Spleen (tissue), 11 donors: Measurements from ENCODE around the gene CACNB1. TPM values are rescaled to one million over a fixed set of nuclear protein-coding genes. Genes with fewer than 3 reads are reported as not detected.
"Not testable (repeated sequence)": the region's sequence is repeated elsewhere in the genome, so short reads cannot be mapped to it uniquely, and the experiment has no call there.

ENCODE experiments used
- DNase-seq: peaks from one replicate; pipeline ENCODE4 v3.0.0-alpha.2; 2020
- H3K27ac ChIP-seq, 8 donors: fragments of 200-600 bp; sonication (generic) in 7 of 8; 1 replicate in 4 of 8; 2 replicates in 4 of 8; pipeline versions ENCODE4 v1.5.0 to v1.8.0; 2016 to 2021; ENCODE audit warnings: inconsistent platforms in 4 of 8, mild to moderate bottlenecking in 4 of 8, moderate library complexity in 1 of 8
- H3K27me3 ChIP-seq, 7 donors: fragments of 200-600 bp; sonication (generic) in 6 of 7; replicated peaks in 1 of 7; 1 replicate in 4 of 7; 2 replicates in 3 of 7; pipeline versions ENCODE4 v1.5.0 to v1.8.0; 2016 to 2021; ENCODE audit warnings: inconsistent platforms in 3 of 7, mild to moderate bottlenecking in 1 of 7
- H3K36me3 ChIP-seq, 6 donors: fragments of 200-600 bp; sonication (generic) in 5 of 6; 1 replicate in 4 of 6; 2 replicates in 2 of 6; pipeline versions ENCODE4 v1.5.0 to v1.8.0; 2016 to 2021; ENCODE audit warnings: inconsistent platforms in 2 of 6
- H3K4me1 ChIP-seq, 6 donors: fragments of 200-600 bp; sonication (generic) in 5 of 6; 1 replicate in 3 of 6; 2 replicates in 3 of 6; pipeline versions ENCODE4 v1.5.0 to v1.8.0; 2016 to 2021; ENCODE audit warnings: inconsistent platforms in 3 of 6
- H3K4me3 ChIP-seq, 8 donors: fragments of 200-600 bp; sonication (generic) in 7 of 8; 1 replicate in 4 of 8; 2 replicates in 4 of 8; pipeline versions ENCODE4 v1.5.0 to v1.8.0; 2016 to 2021; ENCODE audit warnings: inconsistent platforms in 4 of 8, mild to moderate bottlenecking in 4 of 8, moderate library complexity in 2 of 8
- H3K9me3 ChIP-seq, 8 donors: fragments of 200-600 bp; sonication (generic) in 7 of 8; 1 replicate in 4 of 8; 2 replicates in 4 of 8; pipeline versions ENCODE4 v1.5.0 to v1.8.0; 2016 to 2021; ENCODE audit warnings: inconsistent platforms in 4 of 8
- CTCF ChIP-seq, 11 experiments: fragments of 200-600 bp in 7 of 11; fragments of 450-650 bp in 4 of 11; sonication (generic) in 4 of 11; IDR thresholded peaks in 8 of 11; conservative IDR thresholded peaks in 3 of 11; 1 replicate in 7 of 11; 2 replicates in 4 of 11; pipeline versions ENCODE4 v1.4.0 to v1.8.0; 2016 to 2021; ENCODE audit warnings: antibody characterized with exemption in 11 of 11, inconsistent platforms in 4 of 11, mild to moderate bottlenecking in 1 of 11
- POLR2A ChIP-seq, 3 donors: fragments of 450-650 bp; IDR thresholded peaks; one replicate each; pipeline ENCODE4 v1.5.1; 2017; ENCODE audit warnings: antibody characterized with exemption in 3 of 3, mild to moderate bottlenecking in 1 of 3
- POLR2AphosphoS5 ChIP-seq, 3 donors: sonication (generic); formaldehyde crosslinking; IDR thresholded peaks; one replicate each; pipeline ENCODE4 v1.5.1; 2017; ENCODE audit warnings: antibody characterized with exemption in 3 of 3
- WGBS, 5 donors: extraction: QIAGEN DNeasy Blood & Tissue Kit in 3 of 5; methylation state at CpG; one replicate each; pipeline versions ENCODE4 v1.1.5 to v1.1.7; 2013 to 2018; 5-methylcytosine and 5-hydroxymethylcytosine counted together
- intact Hi-C: fragments of 100-400 bp; cut with DNase I; formaldehyde crosslinking; loops from one replicate; pipeline ENCODE4 v1.15.0; 2023; ENCODE audit warnings: low total_unique reads
- polyA plus RNA-seq, 3 donors: library from polyadenylated mRNA; stranded (reverse); fragments of 200-250 nt; gene quantifications; one replicate each; pipeline ENCODE4 v1.2.1, GENCODE V29; 2013
- total RNA-seq, 7 donors: library from RNA; depleted of rRNA in 3 of 7; stranded (reverse); fragments of >200 nt in 3 of 7; fragmentation: NEBNext Ultra II Directional in 4 of 7; extraction: Animal tissue kit (Norgen Biotek cat#: 25700) in 4 of 7; gene quantifications; one replicate each; pipeline versions ENCODE4 v1.1.0 to v1.2.1, GENCODE V29; 2016 to 2021
- donor health status: healthy with polysubstance abuse.
- donor health status: DM: no; HTN: no; CAD: no; lungs with moderate emphysema.
- donor health status: DM: no; HTN: no; CAD: no.
- donor health status: Bipolar disorder and iron deficiency.
- donor health status: healthy.
- donor health status: DM: no; HTN: no; CAD: no.
- donor health status: DM: yes; HTN: yes; CAD: no.

Gene CACNB1
- total and polyA plus RNA-seq, 10 donors: 2.0 to 11.9 (median 6.7) TPM

GRCh38 chr17:39132192-39132610 lies 65.3 kb downstream of the CACNB1 start:
- WGBS, 5 donors: 84 to 93% (median 87%) methylated on average over 7 of the region's 7 CpGs
- no peak for DNase-seq

GRCh38 chr17:39131616-39132015 lies 65.9 kb downstream of the CACNB1 start:
- Histone ChIP-seq H3K27me3 (no peaks in the 10 kb centered on the region), H3K36me3 (no peaks in the 10 kb centered on the region), H3K4me3 (no peak overlapping the region), H3K4me1 (no peaks in the 10 kb centered on the region), H3K9me3 (no peaks in the 10 kb centered on the region), H3K27ac (no peak overlapping the region)
- intact Hi-C loops: no loop called here
- WGBS, 5 donors: 72 to 81% (median 77%) methylated on average over 6 of the region's 6 CpGs
- TF ChIP-seq POLR2AphosphoS5 (IDR thresholded peaks at IDR 0.05) (no peak), CTCF (IDR thresholded peaks at IDR 0.05 in 8 of 11, conservative IDR thresholded peaks at IDR 0.05 in 3 of 11) (no peak), POLR2A (IDR thresholded peaks at IDR 0.05) (no peak)
- no peak for DNase-seq

More at GRCh38 chr17:39132192-39132610, 65.3 kb downstream of the CACNB1 start:
- no peaks in the 10 kb centered on the region for H3K27me3 ChIP-seq
- H3K9me3 ChIP-seq: no peaks in the 10 kb centered on the region
- H3K4me1 ChIP-seq: no peaks in the 10 kb centered on the region
- TF ChIP-seq POLR2A (IDR thresholded peaks at IDR 0.05): no peak
- no peak for TF ChIP-seq CTCF (IDR thresholded peaks at IDR 0.05 in 8 of 11, conservative IDR thresholded peaks at IDR 0.05 in 3 of 11)
- no peak for TF ChIP-seq POLR2AphosphoS5 (IDR thresholded peaks at IDR 0.05)
- no peak overlapping the region for H3K27ac ChIP-seq
- no peaks in the 10 kb centered on the region for H3K36me3 ChIP-seq
- H3K4me3 ChIP-seq: no peak overlapping the region
- intact Hi-C loops: no loop called here

DNA sequence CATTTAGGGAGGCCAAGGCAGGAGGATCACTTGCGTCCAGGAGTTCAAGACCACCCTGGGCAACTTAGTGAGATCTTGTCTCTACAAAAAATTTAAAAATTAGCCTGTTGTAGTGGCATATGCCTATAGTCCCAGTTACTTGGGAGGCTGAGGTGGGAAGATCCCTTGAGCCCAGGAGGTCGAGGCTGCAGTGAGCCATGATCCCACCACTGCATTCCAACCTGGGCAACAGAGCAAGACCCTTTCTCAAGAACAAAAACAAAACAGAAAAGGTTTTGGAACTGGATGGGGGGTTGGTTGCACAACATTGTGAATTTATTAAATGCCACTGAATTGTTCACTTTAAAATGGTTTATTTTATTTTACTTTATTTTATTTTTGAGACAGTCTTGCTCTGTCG lies 67.3 kb downstream of the CACNB1 start:
- H3K4me1 ChIP-seq: no peaks in the 10 kb centered on the region
- intact Hi-C loops: no loop called here
- no peak for DNase-seq
- H3K4me3 ChIP-seq: no peak overlapping the region
- H3K36me3 ChIP-seq: no peaks in the 10 kb centered on the region
- no peak overlapping the region for H3K27ac ChIP-seq
- H3K9me3 ChIP-seq: no peaks in the 10 kb centered on the region
- H3K27me3 ChIP-seq: no peaks in the 10 kb centered on the region
- 81 to 97% (median 89%) methylated on average over 3 of the region's 3 CpGs for WGBS, 5 donors
- TF ChIP-seq POLR2AphosphoS5 (IDR thresholded peaks at IDR 0.05) (no peak), CTCF (IDR thresholded peaks at IDR 0.05 in 8 of 11, conservative IDR thresholded peaks at IDR 0.05 in 3 of 11) (no peak), POLR2A (IDR thresholded peaks at IDR 0.05) (no peak)

DNA sequence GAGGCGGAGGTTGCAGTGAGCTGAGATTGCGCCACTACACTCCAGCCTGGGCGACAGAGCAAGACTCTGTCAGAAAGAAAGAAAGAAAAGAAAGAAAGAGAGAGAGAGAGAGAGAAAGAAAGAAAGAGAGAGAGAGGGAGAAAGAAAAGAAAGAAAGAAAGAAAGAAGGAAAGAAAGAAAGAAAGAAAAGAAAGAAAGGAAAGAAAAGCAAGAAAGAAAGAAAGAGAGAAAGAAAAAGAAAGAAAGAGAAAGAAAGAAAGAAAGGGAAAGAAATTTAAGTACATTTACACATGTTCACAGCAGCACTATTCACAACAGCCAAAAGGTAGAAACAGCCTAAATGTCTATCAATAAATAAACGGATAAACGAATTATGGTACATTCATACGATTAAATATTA lies 67.9 kb downstream of the CACNB1 start:
- H3K4me1 ChIP-seq, intact Hi-C loops, H3K9me3 ChIP-seq, DNase-seq, H3K27me3 ChIP-seq, H3K27ac ChIP-seq, H3K36me3 ChIP-seq, H3K4me3 ChIP-seq: not testable (repeated sequence)
- WGBS, 5 donors: 78 to 95% (median 87%) methylated on average over 6 of the region's 6 CpGs

DNA sequence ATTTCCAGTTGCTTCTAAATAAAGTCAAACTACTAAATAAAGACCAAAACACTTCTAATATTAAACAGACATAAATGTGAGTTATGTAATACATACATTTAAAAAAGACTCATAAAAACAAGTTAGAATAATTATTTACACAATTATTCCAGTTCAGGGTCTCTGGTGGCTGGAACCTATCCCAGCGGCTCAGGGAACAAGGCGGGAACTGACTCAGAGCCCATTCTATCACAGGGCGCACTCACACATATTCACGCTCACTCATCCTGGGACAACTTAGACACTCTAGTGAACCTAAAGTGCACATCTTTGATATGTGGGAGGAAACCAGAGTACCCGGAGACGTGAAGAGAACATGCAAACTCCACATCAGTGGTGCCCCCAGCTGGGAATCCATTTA lies 71.0 kb downstream of the CACNB1 start:
- no peak overlapping the region for H3K4me3 ChIP-seq
- no peaks in the 10 kb centered on the region for H3K9me3 ChIP-seq
- peaks cover 0 to 7% (median 0%) of the 10 kb centered on the region in 6 donors for H3K4me1 ChIP-seq
- H3K27ac ChIP-seq: no peak overlapping the region
- intact Hi-C loops: no loop called here
- DNase-seq: no peak
- no peak for TF ChIP-seq CTCF (IDR thresholded peaks at IDR 0.05 in 8 of 11, conservative IDR thresholded peaks at IDR 0.05 in 3 of 11)
- TF ChIP-seq POLR2AphosphoS5 (IDR thresholded peaks at IDR 0.05): no peak
- TF ChIP-seq POLR2A (IDR thresholded peaks at IDR 0.05): no peak
- no peaks in the 10 kb centered on the region for H3K27me3 ChIP-seq
- WGBS, 5 donors: 74 to 86% (median 76%) methylated on average over 6 of the region's 6 CpGs
- H3K36me3 ChIP-seq: no peaks in the 10 kb centered on the region
